NCI-H2196 treated with DMSO at 0.1 percent for 48 hours (cell line): ENCODE measurements around the gene POC1A.
"Not testable (repeated sequence)": the region's sequence is repeated elsewhere in the genome, so short reads cannot be mapped to it uniquely, and the experiment has no call there.

ENCODE experiments used
- DNase-seq: peaks from one replicate; lab custom pipeline; 2025; ENCODE audit not compliant: unreplicated experiment; lab: John Stamatoyannopoulos, UW

The POC1A gene

GRCh38 chr3:52153389-52154096 lies 680 bp downstream of the POC1A start:
- peak; percentile 14 for DNase-seq

- not testable (repeated sequence) for DNase-seq
Observed at GRCh38 chr3:52151991-52152390, 2.2 kb downstream of the POC1A start.

- no peak for DNase-seq
Observed at GRCh38 chr3:52150860-52151259, 3.4 kb downstream of the POC1A start.

- no peak for DNase-seq
Observed at GRCh38 chr3:52150357-52150756, 3.9 kb downstream of the POC1A start.

- DNase-seq = no peak
Observed at GRCh38 chr3:52149726-52150125, 4.5 kb downstream of the POC1A start.

- no peak for DNase-seq
Observed at GRCh38 chr3:52149021-52149420, 5.2 kb downstream of the POC1A start.

GRCh38 chr3:52147804-52148203 lies 6.4 kb downstream of the POC1A start:
- DNase-seq = no peak

- DNase-seq = no peak
Observed at GRCh38 chr3:52146811-52147210, 7.4 kb downstream of the POC1A start.

- DNase-seq = no peak
Observed at GRCh38 chr3:52146189-52146588, 8.0 kb downstream of the POC1A start.

- no peak for DNase-seq
Observed at GRCh38 chr3:52145736-52146110, 8.5 kb downstream of the POC1A start.

GRCh38 chr3:52144796-52145735 lies 9.2 kb downstream of the POC1A start:
- DNase-seq = no peak

GRCh38 chr3:52144034-52144795 lies 10.0 kb downstream of the POC1A start:
- DNase-seq = no peak

- no peak for DNase-seq
Observed at GRCh38 chr3:52143616-52144015, 10.6 kb downstream of the POC1A start.

GRCh38 chr3:52143156-52143555 lies 11.1 kb downstream of the POC1A start:
- no peak for DNase-seq

GRCh38 chr3:52141751-52142150 lies 12.5 kb downstream of the POC1A start:
- DNase-seq = no peak

- DNase-seq = no peak
Observed at GRCh38 chr3:52140769-52141168, 13.5 kb downstream of the POC1A start.

GRCh38 chr3:52140000-52140399 lies 14.2 kb downstream of the POC1A start:
- no peak for DNase-seq

- no peak for DNase-seq
Observed at GRCh38 chr3:52137311-52137710, 16.9 kb downstream of the POC1A start.

- DNase-seq = peak; percentile 24
Observed at GRCh38 chr3:52136513-52136912, 17.7 kb downstream of the POC1A start.

GRCh38 chr3:52135332-52135731 lies 18.9 kb downstream of the POC1A start:
- DNase-seq = no peak

- no peak for DNase-seq
Observed at GRCh38 chr3:52134761-52135160, 19.5 kb downstream of the POC1A start.
